Sciatic nerve (tissue), 2 donors: ENCODE measurements around the gene NFE2L1. TPM values are rescaled to one million over a fixed set of nuclear protein-coding genes. Genes with fewer than 3 reads are reported as not detected.
A peak's percentile ranks its signal among the peaks of the same experiment; 100 is the strongest.
"Not testable (repeated sequence)": the region's sequence is repeated elsewhere in the genome, so short reads cannot be mapped to it uniquely, and the experiment has no call there.

Experiments used
- ATAC-seq: fragments of 200-7000 bp; cut with Tn5 transposase; one replicate; pipeline ENCODE4 v1.9.1; 2020; ENCODE audit warnings: mild to moderate bottlenecking, moderate library complexity
- DNase-seq: peaks from one replicate; pipeline ENCODE4 v3.0.0-alpha.2; 2020; ENCODE audit warnings: low spot score
- intact Hi-C: fragments of 100-400 bp; cut with DNase I; formaldehyde crosslinking; loops from one replicate; pipeline ENCODE4 v1.14.2; 2022
- total RNA-seq: library from RNA; stranded (reverse); fragmentation: NEBNext Ultra II Directional; extraction: Animal tissue kit (Norgen Biotek cat#: 25700); gene quantifications from one replicate; pipeline ENCODE4 v1.2.1, GENCODE V29; 2021
- donor health status: DM: no; HTN: no; CAD: no.
- donor health status: DM: no; HTN: no; CAD: no.

Gene NFE2L1, protein sequence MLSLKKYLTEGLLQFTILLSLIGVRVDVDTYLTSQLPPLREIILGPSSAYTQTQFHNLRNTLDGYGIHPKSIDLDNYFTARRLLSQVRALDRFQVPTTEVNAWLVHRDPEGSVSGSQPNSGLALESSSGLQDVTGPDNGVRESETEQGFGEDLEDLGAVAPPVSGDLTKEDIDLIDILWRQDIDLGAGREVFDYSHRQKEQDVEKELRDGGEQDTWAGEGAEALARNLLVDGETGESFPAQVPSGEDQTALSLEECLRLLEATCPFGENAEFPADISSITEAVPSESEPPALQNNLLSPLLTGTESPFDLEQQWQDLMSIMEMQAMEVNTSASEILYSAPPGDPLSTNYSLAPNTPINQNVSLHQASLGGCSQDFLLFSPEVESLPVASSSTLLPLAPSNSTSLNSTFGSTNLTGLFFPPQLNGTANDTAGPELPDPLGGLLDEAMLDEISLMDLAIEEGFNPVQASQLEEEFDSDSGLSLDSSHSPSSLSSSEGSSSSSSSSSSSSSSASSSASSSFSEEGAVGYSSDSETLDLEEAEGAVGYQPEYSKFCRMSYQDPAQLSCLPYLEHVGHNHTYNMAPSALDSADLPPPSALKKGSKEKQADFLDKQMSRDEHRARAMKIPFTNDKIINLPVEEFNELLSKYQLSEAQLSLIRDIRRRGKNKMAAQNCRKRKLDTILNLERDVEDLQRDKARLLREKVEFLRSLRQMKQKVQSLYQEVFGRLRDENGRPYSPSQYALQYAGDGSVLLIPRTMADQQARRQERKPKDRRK
- 287 TPM for total RNA-seq

DNA sequence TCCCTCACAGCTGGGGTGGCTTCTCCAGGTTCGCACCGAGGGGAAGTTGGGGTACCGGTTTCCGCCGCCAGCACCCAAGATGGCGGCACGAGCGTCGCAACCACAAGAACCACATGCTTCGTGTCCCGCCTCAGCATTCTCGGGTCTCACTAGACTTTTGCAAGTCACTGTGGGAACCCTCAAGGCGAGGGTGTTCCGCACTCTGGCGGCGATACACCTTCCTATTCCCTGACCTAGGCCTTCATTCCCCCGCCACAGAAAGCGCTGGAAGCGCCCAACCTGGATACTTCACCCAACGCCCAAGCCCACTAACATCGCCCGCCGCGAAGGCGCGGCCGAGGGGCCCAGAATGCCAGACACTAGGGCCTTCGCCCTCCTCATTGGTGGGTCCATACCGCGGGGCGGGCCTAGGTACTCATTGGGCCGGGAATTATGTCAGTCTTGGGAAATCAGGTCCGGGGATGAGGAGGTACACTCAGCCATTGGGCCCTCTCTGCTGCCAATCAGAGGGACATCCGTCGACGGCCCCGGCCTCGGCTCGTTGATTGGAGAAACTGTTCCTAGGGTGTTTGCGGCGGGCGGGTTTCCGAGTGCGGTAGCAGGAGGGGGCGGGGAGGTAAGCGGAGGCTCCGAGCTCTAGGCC is at the start of gene NFE2L1:
TSS of gene NFE2L1 (plus strand) at position 619 of the 643 bp plus-strand sequence. CDS start 2,760 bp downstream, outside the sequence.
- intact Hi-C loops, result no loop called here
- ATAC-seq (peak; percentile 94), DNase-seq (peak; percentile 99)

DNA sequence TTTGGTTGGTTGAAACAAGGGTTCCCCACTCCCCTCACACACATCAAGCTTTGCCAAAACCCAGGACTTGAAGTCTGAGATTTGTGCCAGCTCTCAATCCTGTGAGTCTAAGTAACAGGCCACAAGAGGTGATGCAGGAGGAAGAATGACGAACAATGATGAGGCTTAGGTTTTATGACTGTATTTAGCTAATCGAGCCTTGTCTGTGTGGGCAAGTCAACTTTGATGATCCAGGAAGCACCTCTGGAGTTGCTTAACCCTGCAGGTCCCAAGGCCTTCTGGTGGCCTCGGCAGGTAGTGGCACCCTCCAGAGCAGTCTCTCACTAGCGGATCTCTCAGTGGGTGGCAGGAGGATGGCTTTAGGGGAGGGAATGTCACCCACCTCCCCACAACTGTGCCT is 48.6 kb upstream of the NFE2L1 start:
- ATAC-seq, result no peak

DNA sequence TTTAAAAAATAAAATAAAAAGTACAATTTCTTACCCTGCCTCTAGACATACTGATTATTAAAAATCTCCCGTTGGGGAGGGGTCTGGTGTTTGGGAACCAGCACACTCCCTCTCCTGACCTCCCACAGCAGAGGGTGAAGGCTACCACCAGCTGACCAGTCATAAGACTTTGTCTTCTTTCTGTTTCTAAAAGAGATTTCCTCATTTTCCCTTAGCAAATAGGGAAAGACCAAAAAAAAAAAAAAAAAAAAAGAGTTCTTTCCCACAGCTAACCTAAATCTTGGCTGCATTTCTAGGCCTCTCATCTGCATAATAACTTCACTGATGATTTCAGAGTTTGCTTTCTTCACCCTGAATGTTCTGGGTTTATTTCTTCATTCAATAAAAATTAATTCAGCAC is 47.0 kb upstream of the NFE2L1 start:
- ATAC-seq, result peak; percentile 46
- intact Hi-C loops, result no loop called here
- DNase-seq, result no peak

More for the DNA sequence above, 48.6 kb upstream of the NFE2L1 start:
- intact Hi-C loops, result no loop called here
- DNase-seq, result no peak

DNA sequence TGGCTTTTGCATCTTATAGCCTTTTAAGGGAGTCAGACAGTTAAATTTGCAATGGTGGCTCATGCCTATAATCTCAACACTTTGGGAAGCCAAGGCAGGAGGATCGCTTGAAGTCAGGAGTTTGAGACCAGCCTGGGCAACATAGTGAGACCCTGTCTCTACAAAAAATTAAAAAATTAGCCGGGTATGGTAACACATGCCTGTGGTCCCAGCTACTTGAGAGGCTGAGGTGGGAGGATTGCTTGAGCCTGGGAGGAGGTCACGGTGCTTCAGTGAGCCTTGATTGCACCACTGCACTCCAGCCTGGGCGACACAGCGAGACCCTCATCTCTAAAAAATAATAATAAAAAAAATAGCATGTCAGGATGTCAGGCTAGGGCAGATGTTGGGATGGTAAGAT is 46.5 kb upstream of the NFE2L1 start:
- ATAC-seq, DNase-seq, intact Hi-C loops: not testable (repeated sequence)

DNA sequence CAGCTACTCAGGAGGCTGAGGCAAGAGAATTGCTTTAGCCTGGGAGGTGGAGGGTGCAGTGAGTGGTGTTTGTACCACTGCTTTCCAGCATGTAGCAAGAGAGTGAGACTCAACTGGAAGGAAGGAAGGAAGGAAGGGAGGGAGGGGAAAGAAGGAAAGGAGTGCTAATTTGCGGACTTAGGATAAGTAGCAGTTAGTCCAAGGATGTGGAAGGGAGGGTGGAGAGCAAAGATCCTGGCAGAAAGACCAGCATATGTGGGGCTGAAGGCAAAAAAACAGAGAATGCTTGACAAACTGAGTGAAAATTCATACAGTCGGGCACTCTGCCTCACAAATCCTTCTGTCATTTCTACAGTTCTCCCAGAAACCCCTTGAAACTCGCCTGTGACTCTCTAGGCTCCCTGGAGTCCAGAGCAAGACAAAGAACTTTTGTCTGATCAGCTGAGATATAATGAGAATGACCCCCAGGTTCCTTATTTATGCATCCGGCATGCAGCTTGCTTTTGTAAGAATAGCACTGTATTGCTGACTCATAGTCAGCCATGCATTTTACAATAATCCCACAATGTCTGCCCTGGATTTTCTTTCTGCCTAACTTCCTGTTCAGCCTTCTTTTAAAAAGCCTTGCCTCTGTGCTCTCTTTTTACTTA is 45.8 kb upstream of the NFE2L1 start:
- DNase-seq (no peak), ATAC-seq (peak; percentile 89)
- intact Hi-C loops, result no loop called here

DNA sequence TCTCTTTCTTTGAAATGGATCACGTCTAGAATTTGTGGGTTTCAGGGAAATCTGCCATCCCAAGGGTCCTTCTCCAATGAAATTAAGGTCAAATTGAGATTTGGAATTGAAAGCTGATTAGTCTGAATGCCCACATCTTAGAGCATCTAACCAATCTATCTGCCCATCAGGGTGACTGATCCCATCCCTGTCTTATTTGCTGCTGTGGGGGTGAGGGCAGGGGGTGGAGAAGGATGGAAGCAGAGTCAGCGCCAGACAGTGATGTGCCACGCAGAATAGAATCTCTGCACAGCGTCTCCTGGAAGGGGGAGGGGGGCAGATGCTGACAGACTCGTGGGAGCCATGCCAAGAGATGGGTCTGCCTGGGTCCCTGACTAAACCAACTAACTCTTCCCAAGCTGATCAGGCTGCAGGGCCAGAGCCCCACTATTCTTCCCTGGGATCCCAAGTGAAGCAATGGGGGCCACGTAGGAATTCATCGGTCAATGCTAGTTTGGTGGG is 45.2 kb upstream of the NFE2L1 start:
- intact Hi-C loops, result no loop called here
- ATAC-seq, result peak; percentile 31
- no peak for DNase-seq

DNA sequence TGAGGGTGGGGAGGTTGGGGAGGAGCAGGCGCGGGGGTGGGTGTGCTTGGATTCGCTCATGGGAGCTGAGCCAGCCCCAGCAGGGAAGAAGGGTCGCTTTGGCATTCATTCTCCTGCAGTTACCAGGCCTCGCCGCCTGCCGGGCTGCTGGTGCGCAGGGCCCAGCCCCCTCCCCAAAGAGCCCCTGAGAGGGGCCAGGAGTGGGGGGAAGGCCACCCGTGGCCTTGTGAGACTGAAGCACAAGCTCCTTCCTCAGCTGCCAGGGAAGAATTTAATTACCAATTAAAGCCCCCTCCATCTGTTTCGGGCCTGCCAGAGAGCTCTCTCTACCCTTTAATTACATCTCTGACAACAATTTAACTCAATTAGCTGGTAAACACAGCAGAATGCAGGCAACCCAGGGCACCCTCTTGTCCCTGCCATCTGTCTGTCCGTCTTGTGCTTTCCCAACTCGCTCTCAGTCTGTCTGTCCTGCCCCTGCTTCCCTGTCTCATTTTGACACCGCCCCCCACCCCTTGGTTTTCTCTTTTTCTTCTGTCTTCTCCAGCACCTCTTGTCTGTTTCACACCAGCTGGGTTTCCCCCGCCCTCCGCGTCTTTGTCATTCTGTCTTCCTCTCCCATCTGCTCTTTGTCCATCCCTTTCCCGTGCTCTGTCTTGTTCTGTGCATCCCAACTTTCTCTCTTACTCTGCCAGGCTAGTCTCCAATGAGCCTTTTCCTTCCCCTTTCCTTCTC is 44.6 kb upstream of the NFE2L1 start:
- DNase-seq (no peak), ATAC-seq (no peak)
- intact Hi-C loops, result no loop called here

DNA sequence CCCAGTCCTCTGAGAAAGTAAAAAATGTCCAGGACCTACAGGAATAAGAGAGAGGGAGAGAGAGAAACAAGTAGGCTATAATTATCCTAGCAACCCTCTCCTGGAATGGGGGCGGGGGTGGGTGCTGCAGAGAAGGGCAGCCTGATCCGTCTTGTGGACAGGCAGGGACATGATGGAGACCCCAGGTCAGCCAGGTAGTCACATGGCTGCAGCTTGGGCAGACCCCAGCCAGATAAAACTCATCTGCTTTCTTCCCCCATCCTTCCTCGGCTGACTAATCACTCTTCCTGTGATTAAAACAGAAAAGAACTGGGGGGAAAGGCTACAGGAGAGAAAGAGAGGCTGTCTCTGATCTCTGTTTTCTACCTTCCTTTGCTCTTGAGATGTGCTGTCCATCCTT is 43.2 kb upstream of the NFE2L1 start:
- no peak for DNase-seq
- no peak for ATAC-seq
- intact Hi-C loops, result no loop called here

DNA sequence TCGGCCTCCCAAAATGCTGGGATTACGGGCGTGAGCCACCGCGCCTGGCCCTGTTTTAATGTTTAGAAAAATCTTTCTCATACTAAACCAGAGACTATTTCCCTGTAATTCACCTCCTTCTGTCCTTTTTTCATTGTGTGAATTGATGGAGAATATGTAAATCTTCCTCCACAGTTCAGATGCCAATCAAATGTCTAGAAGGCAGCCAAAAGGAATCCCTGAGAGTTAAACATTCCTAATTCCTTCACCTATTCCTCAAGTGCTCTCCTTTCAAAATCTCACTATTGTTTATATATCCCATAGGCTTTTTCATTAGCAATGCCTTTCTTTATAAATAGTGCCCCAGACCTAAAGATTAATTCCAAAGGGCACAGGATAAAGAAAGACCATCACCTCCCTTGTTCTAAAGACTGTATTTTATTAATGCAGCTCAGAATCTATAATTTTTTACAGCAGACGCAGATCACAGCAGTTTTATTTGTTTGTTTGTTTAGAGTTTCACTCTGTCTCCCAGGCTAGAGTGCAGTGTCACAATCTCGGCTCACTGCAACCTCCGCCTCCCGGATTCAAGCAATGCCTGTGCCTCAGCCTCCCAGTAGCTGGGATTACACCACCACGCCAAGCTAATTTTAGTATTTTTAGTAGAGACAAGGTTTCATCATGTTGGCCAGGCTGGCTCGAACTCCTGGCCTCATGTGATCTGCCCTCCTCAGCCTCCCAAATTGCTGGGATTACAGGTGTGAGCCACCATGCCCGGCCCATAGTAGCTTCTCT is 41.0 kb upstream of the NFE2L1 start:
- no peak for DNase-seq

DNA sequence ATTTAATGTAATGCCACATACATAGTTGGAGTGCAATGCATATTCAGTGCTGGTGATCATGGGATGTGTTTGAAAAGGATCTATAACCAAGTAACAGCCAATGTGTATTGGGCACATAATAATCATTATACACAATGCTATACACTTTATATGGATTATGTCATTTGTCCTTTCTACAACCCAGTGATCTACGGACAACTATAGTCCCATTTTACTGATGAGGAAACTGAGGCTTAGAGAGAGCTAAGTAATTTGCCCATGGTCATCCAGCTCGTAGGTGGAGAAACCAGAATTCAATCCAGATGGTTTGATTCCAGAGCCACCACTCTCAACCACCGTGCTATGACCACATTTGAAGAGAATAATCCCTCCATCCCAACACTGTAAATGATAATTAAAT is 38.0 kb upstream of the NFE2L1 start:
- no peak for ATAC-seq
- intact Hi-C loops, result loop anchor here (10.0 kb wide), 1 partner anchor 165 kb away; the partner anchor contains the start of gene SCRN2
- no peak for DNase-seq

More for the DNA sequence above, 41.0 kb upstream of the NFE2L1 start:
- ATAC-seq, result no peak
- intact Hi-C loops, result no loop called here

DNA sequence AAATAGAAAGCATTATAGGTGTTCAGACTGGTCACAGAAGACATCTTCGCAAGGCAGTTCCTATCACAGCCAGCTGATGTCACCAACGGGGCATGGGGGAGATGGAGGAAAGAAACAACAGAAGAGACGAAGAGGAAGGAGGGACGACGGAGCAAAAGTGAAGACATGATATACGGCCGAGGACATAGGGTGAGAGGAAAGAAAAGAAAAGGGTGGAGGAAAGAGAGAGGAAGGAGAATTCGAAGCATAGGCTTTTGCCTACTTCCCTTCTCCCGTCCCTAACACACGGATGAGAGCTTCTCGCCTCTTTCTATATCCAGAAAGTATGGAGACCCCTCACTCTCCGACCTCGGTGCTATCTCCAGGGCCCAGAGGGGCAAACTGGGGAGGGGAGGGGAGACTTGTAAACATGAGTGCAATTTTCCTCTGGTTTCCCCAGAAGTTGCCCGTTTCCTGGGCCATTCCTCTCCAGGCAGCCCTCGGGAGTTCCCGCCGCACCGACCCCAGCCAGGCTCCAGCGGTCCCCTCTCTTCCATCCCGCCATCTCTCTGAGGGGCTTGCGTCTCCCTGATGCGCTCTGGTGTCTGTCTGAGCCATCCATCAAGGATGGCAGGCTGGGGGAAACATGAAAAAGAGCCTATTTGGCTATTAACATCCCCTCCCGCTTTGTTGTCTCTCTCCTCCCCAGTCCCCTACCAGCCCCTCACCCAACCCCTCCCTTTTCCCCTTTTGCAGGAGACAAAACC is 36.6 kb upstream of the NFE2L1 start:
- ATAC-seq (peak; percentile 51), DNase-seq (no peak)
- intact Hi-C loops, result loop anchor here (10.0 kb wide), 1 partner anchor 167 kb away; the partner anchor contains the start of gene SCRN2

DNA sequence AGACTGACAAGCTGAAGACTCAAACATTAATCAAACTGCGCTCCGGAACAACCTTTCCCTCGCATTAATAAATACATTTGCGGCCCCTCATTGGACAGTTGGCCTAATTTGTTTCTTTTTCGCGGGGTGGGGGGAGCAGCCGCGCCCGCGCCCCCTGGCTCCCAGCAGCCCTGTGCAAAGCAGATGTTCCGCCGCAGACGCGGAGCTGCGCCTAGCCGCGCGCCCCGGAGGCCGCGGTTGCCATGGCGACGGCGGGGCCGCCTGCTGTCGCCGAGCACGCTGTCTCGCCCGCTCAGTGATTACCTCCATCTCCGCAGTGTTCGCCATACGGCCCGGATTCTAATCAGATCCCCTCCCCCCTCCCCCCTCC is 36.0 kb upstream of the NFE2L1 start:
- ATAC-seq (peak; percentile 74), DNase-seq (no peak)

DNA sequence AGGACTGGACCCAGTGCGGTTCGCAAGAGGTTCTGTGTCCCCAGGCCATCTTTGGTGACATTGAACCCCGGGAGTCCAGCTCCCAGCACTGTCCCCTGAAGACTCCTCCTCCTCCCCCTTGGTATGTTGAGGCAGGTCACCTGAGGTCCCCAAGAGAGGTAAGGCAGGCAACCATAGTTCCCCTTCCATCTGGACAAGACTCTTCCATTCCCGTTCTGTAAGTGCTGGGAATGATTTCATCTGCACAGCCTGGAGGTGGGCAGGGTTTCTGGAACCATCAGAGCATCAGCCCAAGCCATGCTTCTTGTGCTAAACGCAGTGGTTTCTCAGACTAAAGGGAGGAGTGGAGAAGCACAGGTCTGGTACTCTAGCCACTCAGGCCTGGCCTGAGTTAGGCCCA is 35.5 kb upstream of the NFE2L1 start:
- ATAC-seq (no peak), DNase-seq (no peak)
- intact Hi-C loops, result loop anchor here (10.0 kb wide), 1 partner anchor 168 kb away; the partner anchor contains the start of gene SCRN2

More for the DNA sequence above, 36.0 kb upstream of the NFE2L1 start:
- intact Hi-C loops, result loop anchor here (10.0 kb wide), 1 partner anchor 167 kb away; the partner anchor contains the start of gene SCRN2

DNA sequence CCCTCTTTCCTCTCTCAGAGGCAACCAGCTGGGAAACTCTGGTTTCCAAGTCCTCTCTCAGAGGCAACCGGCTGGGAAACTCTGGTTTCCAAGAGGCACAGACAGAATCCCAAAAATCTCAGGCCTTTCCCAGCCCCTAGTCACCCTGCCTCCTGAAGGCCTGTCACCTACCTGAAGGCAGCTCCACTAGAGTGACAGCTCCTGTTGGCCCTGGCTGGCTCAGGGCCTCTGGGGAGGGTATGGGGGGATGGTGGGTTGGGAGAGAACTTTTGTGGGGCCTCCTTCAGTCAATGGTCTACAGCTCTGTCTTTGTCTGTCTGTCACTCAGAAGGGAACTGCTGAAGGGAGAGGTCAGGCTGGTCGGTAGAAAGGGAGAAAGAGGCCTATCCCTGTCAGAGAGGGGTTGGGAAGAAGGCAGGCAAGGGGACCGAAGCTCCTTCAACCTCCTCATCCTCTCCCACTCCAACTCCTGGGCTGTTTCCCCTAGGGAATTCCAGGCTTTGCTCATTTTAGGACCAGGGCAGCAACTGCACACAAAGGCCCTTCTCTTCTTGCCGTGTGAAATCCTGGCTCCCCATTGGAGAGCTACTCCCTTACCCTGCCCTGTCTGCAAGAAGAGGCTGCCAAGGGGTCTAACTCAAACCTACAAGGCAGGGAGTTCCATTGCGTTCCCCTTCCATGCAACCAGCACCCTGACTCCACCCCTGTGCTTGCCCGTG is 34.1 kb upstream of the NFE2L1 start:
- DNase-seq (no peak), ATAC-seq (no peak)
- intact Hi-C loops, result loop anchor here (10.0 kb wide), 1 partner anchor 169 kb away; the partner anchor contains the start of gene SCRN2

DNA sequence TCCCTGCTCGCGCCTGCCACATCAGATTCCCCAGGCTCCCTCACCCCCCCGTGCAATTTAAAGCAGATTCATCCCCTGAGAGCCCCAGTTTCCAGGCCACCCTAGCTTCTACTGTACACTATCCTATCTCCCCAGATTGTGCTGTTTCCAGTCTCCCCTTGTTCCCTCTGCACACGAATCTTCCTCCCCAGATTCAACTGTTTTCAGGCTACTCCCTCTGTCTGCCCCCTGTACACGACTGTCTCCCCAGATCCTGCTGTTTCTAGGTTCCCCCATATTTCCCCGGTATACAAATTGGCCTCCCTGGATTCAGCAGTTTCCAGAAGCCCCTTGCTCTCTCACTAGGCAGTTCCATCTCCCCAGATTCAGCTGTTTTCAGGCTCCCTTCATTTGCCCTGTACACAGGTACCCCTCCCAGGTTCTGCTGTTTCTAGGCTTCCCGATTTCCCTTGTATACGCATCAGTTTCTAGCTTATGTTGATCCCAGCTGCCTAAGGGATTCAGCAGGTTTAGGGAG is 33.5 kb upstream of the NFE2L1 start:
- no peak for ATAC-seq
- intact Hi-C loops, result loop anchor here (5.0 to 10.0 kb wide), 2 partner anchors 32 to 170 kb away; partner anchors contain the start of gene SCRN2
- DNase-seq, result no peak

DNA sequence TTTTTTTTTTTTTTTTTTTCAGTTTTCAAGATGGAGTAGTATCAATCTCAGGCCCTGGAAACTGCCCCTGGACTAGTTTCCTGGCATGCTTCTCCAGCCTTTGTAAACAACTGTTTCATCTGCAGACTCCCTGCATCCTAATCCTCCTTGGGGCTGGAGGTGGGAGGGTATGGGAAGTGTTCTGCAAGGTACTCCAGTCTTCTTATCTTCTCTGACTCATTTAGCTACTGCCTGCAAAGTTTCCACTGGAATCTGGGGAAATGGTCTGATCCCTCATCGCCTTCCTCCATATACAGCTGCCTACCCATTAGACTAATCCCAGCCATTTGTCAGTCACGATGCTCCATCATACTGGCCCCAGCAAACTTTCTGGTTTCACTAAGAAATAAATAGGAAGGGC is 32.0 kb upstream of the NFE2L1 start:
- ATAC-seq (no peak), DNase-seq (no peak)
- intact Hi-C loops, result loop anchor here (5.0 to 10.0 kb wide), 2 partner anchors 34 to 171 kb away; partner anchors contain the start of gene SCRN2
